HG03457 (cell line): ENCODE measurements around the gene PRADC1.

Source experiments
- ATAC-seq: cut with Tn5 transposase; IDR thresholded peaks from one replicate; pipeline ENCODE4 v1.9.1; 2021; ENCODE audit warnings: moderate number of reproducible peaks; ENCODE audit not compliant: unreplicated experiment

Gene PRADC1

DNA sequence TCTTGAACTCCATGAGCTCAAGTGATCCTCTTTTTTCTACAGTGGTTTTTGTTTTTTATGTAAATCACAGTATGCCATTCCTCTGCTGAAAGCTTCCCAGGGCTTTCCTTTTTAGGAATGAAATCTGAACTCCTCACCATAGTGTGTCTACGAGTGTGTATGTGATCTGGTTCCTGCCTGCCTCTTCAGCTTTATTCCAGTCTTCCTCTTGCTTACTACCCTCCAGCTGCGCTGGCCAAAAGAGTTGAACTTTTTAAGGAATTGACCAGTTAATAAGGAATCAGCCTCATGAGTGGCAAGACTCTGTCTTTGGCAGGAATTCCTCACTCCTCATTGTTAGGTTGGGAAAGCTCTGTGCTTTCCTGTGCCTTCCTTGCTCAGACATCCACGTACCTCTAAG is 5.1 kb upstream of the PRADC1 start:
- no peak for ATAC-seq

- no peak for ATAC-seq
Measured at GRCh38 chr2:73237168-73237567, 4.1 kb upstream of the PRADC1 start.

DNA sequence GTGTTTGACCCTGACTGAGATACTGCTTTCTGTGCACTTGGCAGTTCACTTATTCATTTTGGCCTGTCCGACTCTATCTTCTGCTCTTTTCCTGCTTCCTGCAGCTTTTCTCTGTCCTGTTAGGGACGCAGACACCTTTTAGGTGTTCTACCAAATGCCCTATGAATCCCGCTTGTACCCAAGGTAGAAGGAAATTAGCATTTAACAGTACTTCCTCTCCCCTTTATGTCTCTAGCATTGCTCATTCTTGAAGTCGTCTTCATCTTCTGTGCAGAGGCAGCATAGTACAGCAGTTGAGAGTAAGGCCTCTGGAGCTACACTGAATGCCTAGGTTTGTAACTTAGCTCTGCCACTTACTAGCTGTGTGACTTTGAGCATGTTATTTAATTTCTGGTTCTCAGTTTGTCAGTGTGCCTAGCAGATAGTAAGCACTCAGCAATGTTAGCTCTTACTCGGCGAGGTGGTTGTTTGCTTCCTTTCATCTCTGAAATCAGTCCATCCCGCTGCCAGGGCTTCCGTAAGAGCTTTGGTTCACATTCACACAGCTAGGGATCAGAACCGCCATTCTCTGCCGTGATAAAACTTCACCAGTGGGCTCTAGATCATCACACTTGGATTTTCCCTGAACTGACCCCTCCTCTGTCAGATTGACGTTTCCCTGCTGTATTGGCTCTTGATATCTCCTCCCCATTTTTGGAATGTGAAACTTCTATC is 2.4 kb upstream of the PRADC1 start:
- ATAC-seq = no peak

DNA sequence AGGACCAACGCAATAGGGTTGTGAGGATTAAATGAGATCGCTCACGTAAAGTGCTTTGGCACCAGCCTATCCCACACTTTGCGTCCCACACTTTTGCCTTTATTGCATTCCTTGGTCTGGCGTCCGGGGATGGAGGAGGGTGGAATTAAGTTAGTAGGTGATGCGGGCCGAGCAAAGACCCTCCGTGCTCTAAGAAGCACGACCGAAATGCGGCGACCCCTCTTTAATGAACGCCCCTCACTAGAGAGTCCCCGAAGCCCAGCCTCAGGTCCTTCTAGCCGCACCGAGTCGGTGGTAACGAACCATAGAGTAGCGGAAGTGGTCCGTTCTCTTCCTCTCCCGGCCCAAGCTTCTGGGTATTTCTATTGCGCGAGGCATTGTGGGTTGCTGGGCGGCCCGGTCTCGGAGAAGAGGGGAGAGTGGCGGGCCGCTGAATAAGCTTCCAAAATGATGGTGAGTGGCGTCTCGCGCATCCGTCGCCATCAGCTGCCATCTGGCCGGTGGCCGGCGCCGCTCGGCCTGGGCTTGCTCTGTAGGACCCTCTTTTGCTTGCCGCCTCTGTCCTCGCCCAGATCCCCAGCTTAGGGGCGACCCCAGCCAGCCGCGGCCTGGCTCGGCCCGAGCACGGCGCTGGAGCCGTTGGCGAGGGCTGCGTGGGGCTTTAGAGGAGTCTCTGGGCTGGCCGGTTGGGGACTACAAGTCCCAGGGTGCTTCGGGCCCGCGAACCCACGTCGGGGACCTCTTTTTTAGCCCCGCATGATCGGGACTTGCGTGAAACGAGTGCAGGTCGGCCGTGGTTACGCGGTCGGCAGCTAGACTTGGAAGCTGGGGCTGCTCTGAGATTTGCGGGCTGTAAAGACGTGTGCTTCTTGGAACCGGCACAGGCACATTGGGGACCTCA is 1.1 kb upstream of the PRADC1 start, which contains the start of gene CCT7:
CCT7 (plus strand) TSS at position 377 of the 901 bp plus-strand sequence; CDS start at position 448, 71 bp downstream.
- ATAC-seq = peak; percentile 45

DNA sequence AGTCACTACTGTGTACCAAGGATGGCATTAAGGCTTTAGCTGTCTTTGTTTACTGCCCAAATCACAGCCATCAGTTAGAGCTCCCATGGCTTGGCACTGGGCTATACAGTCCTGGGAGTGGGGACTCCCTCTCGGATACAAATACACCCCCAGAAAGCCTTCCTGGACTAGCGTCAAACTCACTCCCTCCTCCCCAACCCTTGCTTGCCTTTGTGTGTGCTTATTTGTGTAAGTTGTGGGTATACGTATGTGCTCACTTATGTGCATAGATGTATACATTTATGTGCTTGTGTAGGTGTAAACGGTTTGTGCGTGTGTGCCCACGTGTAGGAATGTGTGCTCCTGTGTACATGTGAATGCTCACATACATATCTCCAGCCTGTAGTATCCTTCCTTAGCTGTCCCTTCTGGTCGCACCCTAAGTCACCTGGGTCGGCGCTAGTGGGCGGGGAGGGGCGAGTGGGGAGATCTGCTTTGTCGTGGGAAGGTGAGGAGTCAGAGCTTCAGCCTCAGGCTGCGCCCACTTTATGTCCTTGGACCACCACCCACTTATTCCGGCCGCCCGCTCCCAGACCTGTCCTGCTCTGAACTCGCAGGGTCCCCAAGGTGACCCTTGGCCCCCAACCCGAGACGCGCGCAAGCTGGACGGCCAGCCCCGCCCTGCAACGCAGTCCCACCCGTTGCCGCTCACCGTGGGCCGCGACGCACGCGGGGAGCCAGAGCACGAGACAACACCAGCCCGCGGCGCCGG is 461 bp downstream of the PRADC1 start:
- ATAC-seq = no peak

GRCh38 chr2:73228631-73229030 is 4.4 kb downstream of the PRADC1 start:
- no peak for ATAC-seq

DNA sequence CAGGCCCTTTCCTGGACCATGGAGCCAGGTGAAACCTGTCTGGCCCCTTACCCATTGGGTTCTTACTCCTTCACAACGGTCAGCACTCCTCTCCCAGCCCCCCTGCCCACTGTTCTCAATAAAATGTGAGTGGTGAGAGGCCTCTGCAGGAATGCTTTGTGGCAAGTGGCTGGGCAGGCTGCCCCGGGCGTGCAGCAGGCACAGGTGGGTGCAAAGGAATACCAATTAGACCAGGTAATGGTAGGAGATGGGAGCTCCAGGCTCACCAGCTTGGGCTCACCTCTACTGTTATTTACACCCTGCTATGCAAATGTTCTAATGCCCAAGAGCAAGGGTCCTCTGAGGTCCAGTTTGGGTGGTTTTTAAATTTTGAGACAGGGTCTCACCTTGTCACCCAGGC is 6.0 kb downstream of the PRADC1 start:
- ATAC-seq = no peak

- ATAC-seq = no peak
Measured at GRCh38 chr2:73225513-73226360, 7.3 kb downstream of the PRADC1 start.

DNA sequence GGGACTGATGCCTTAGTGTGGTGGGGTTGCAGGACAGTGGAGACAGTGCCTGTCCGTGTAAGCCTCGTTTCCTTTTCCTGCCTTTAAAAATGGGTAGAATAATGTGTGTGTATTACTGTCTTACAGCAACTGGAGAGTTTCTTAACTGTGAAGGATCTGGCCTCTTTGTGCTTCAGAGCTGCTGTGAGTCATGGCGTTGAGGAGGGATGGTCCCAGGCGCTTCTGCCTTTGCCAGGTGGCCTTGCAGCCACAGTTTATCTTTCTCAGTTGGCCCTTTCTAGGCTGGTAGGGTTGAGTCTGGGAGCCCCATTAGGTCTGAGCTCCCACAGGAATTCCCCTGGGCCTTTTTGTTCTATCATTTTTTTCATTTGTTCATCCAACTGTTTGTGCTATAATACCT is 9.2 kb downstream of the PRADC1 start:
- ATAC-seq = no peak

GRCh38 chr2:73218298-73218697 is 14.7 kb downstream of the PRADC1 start:
- no peak for ATAC-seq

GRCh38 chr2:73217826-73218225 is 15.2 kb downstream of the PRADC1 start:
- no peak for ATAC-seq

DNA sequence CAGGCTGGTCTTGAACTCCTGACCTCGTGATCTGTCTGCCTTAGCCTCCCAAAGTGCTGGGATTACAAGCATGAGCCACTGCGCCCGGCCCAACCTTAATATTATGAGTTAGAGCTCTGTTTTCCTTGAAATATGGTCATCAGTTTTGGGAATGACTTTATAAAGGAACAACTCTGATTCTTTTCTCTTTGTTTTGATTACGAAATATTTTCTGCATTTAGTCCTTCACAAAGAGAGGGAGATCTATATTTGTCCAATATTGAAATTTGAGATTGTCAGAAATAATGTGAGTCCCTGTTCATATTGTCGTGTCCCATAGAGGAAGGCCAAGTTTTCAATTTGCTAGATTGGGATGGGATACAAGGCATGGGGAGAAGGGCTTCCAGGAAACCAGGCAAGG is 15.9 kb downstream of the PRADC1 start:
- no peak for ATAC-seq

DNA sequence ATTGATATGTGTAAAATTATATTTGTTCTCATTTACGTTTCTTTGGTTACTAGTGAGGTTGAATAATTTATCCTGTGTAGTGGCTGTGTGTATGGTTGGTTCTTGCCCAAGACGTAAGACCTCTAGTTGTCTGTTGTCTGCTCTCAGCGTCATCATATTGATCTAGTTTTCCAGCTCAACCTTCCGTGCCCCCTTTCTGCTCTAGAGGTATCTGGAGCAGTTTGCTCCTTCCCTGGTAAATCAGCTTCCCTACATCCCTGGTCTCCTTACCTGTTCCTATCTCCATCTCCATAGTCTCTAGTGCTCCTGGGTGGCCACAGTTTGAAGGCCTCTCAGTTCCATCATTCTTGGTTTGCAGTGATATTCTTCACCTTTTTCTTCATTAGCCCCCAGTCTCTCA is 17.8 kb downstream of the PRADC1 start:
- ATAC-seq = no peak

DNA sequence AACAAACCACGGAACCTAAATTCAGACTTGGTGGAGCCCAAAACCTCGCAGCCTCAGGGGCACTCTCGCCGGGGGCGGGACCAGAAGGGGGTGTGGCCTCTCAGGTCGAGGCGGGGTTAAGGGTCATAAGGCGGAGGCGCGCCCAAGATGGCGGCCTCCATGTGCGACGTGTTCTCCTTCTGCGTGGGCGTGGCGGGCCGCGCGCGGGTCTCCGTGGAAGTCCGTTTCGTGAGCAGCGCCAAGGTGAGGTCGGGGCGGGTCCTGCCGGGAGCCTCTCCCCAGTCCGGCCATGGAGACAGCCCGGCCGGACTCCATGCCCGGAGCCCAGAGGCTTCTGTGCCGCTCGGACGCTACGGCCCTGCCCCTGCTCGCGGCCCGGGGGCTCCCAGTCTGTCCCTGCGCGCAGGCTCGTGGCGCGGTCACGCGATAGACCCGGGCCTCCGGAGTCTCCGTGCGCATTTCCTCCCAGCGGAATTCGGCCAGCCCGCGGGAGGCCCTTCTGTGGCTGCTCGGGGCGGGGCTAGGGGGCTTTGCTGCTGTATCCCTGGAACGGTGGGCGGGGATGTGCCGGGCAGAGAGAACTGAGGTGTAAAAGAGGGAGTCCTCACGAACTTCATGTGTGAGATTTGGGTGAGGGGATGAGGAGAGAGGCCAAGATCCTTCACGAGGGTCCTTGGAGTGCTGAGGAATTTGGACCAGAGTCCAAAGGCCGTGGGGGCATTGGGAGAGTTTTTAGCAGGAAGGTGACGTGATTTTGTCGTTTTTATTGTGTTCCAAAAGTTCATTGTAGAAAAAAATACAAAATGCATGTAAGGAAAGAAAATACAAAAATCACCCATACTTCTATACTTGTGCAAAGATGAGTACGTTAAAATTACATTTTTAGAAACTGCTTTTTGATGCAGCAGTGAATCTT is 18.7 kb downstream of the PRADC1 start, which contains the start of gene SMYD5:
SMYD5 (plus strand) TSS at position 126 of the 916 bp plus-strand sequence; CDS start at position 148, 22 bp downstream.
- peak; percentile 70 for ATAC-seq

DNA sequence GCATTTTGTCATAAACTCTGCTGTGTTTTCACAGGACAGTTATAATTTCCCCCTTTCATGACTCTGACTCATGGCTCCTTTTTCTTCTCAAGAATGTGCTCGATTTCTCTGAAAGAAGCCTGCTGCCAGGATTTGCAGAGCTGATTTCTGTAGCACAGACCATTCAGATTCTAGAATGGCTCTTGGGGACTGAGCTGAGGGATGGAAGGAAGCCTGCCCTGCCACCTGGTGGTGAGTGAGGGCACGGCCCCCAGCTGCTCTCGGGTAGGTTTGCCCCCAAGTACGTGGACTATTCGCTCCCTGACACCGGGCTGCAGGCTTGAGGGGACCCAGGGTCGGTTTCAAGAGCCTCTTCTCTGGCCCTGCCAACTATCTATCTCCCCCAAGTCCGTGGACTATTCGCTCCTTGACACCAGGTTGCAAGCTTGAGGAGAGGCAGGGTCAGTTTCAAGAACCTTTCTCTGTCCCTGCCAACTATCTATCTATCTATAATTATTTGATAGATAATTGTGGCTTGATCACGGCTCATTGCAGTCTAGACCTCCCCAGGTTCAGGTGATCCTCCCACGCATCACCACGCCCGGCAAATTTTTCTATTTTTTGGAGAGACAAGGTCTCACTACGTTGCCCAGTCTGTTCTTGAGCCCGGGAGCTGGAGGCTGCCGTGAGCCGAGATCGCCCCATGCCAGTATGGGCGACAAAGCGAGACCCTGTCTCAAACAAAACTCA is 20.4 kb downstream of the PRADC1 start:
- ATAC-seq = peak; percentile 51

- no peak for ATAC-seq
Measured at GRCh38 chr2:73212098-73212447, 21.0 kb downstream of the PRADC1 start.

- ATAC-seq = no peak
Measured at GRCh38 chr2:73210696-73211095, 22.3 kb downstream of the PRADC1 start.

DNA sequence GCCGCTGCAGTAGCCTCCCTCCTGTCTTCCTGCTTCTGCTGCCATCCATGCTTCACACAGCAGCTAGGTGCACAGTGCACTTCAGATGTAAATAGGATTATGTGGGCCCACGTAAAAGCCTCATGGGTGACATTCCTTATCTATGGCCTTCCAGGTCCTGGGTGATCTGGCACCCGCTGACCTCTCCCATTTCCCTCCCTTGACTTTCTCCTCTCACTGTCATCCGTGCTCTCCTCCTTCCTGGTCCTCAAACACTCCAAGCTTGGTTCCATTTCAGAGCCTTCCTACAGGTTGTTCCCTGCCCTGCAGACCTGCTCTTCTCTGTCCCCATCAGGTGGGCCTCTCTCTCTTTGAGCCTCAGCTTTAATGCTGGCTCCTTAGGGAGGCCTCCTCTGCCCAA is 23.0 kb downstream of the PRADC1 start:
- no peak for ATAC-seq

DNA sequence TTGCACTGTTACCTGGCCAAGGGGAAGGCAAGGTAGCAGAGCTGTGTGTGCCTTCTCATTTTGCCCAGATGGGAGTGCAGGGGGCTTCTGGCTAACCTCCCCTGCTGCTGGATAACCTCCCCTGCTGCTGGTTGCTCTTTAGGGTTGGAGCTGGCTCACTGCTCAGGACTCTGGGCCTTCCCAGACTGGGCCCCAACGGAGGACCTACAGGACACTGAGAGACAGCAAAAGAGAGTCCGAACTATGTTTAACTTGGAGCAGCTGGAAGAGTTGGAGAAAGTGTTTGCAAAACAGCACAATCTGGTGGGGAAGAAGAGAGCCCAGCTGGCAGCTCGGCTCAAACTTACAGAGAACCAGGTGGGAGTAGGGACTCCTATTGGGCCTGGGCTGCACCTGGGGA is 24.8 kb downstream of the PRADC1 start:
- ATAC-seq = no peak
